ENCODE measurements around the gene ALDH9A1.

DNA sequence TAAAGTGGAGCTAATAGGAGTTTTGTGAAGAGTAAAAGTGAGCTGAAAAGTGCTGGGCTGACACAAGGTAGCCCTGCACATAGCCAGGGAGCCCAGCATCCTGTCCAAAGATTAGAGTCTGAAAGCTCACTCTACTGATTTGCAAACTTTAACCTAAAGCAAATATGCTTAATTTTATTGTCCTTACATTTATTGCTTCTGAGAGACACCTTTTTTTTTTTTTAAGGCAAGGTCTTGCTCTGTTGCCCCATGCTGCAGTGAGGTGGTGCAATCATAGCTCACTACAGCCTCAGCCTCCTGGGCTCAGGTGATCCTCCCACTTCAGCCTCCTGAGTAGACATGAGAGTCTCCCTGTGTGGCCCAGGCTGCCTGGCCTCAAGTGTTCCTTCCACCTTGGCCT lies 50.8 kb downstream of the ALDH9A1 start:
- TF ChIP-seq EZH2 (IDR thresholded peaks at IDR 0.05; ENCODE audit: borderline replicate concordance, low read length) (no peak), CTCF (conservative IDR thresholded peaks at IDR 0.05 in 1 of 2, IDR thresholded peaks at IDR 0.05 in 1 of 2; ENCODE audit: extremely low read depth in 1 of 2, insufficient read depth in 1 of 2, low read depth in 1 of 2, low read length in 2 of 2) (no peak)
